ENCODE data around the gene PNPLA7. TPM values are rescaled to one million over a fixed set of nuclear protein-coding genes. Genes with fewer than 3 reads are reported as not detected.
A peak's percentile ranks its signal among the peaks of the same experiment; 100 is the strongest.

The PNPLA7 gene
- total RNA-seq, 1 experiment from 2014 or later = 1.8 TPM

DNA sequence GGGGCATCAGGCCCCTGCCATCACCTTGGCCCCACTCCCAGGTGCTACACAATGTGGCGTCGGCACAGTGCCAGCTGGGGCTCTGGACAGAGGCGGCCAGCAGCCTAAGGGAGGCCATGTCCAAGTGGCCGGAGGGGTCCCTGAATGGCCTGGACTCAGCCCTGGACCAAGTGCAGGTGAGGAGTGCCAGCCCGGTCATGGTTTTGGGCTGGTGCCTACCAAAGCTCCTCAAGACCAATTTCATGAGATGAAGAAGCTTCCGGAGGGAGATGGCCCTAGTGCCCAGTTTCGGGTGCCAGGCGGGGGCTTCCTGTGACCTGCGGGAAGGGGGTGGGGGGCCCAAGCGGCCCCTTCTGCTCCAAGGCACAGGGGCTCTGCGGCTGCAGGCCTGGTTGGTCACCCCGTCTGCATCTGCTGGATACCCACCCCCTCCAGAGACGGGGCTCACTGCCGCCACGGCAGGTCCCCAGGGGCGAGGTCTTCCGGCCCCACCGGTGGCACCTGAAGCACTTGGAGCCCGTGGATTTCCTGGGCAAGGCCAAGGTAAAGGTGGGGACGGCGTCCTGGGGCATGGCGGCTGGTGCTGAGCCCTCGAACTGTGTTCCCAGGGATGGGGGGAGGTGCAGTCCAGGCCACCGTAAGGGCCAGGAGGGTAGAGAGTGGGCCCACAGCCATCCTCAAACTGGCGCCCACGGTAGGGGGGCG lies 121.2 kb downstream of the PNPLA7 start:
- Histone ChIP-seq H3K79me2 (ENCODE audit: insufficient read depth, low read length) (no peaks in the 10 kb centered on the region), H3K9me3 (ENCODE audit: control insufficient read depth in 1 of 2, insufficient read depth in 1 of 2, low read depth in 1 of 2, low read length in 2 of 2) (no peaks in the 10 kb centered on the region), H3K9me2 (ENCODE audit: insufficient read depth) (no peaks in the 10 kb centered on the region), H3K36me3 (ENCODE audit: control insufficient read depth in 1 of 2, insufficient read depth in 2 of 2, low read length in 2 of 2) (no peaks in the 10 kb centered on the region), H3K27ac (ENCODE audit: low read depth, low read length) (no peak overlapping the region; the same call in 1 of the 2 replicates), H3K9ac (ENCODE audit: low read length) (no peak overlapping the region), H2AFZ (ENCODE audit: low read depth, low read length, poor library complexity, severe bottlenecking) (no peak overlapping the region), H3K4me1 (ENCODE audit: control insufficient read depth in 1 of 2, insufficient read depth in 2 of 2, low read length in 2 of 2) (peaks cover 29 to 42% of the 10 kb centered on the region in 2 experiments), H3K27me3 (ENCODE audit: insufficient read depth, low read length) (no peaks in the 10 kb centered on the region), H3K4me3 (replicated peaks in 1 of 2; ENCODE audit: low read depth in 1 of 2, low read length in 2 of 2) (no peak overlapping the region), H3K4me2 (ENCODE audit: low read length) (no peak overlapping the region), H4K20me1 (ENCODE audit: insufficient read depth) (no peaks in the 10 kb centered on the region)
- intact Hi-C loops (cut with micrococcal nuclease) = no loop called here
- ATAC-seq = no peak
- POLR2A ChIA-PET = no interaction called here
- DNase-seq (ENCODE audit: low read depth, low spot score) = no peak
- TF ChIP-seq POLR2AphosphoS5 (IDR thresholded peaks at IDR 0.05; ENCODE audit: low read depth, low read length) (0 out of 2 replicates have a peak, but pooled peaks have one; percentile 6), SP1 (IDR thresholded peaks at IDR 0.05; ENCODE audit: low read depth) (no peak)
- RAD21 ChIA-PET (ENCODE audit: low non-redundant PET in 1 of 2, low total read pairs in 2 of 2, uncharacterized antibody in 2 of 2, unreplicated experiment in 2 of 2) = no interaction called here
- no TSS peak for BruUV-seq (replicated peaks)
- CTCF ChIA-PET = interaction anchor here (0.6 to 0.7 kb wide), 2 partner anchors 110 to 386 kb away, joined by 3 to 7 read pairs; no protein-coding TSS in a partner anchor

DNA sequence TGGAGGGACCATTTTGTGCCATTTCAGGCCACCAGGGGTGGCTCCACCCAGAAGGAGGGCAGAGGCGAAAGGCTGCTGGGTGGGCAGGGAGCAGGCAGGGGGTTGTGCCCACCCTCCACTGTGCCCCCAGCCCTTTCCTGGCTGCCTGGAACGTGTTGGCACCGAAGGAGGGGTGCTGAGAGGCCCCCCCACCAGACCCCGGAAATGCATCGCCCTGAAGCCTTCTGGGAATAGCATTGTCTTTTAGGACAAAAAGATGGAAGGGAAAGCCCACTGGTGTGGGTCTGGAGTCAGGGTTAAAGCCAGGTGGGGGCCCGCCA lies 121.9 kb downstream of the PNPLA7 start:
- Histone ChIP-seq H3K36me3 (ENCODE audit: control insufficient read depth in 1 of 2, insufficient read depth in 2 of 2, low read length in 2 of 2) (no peaks in the 10 kb centered on the region), H2AFZ (ENCODE audit: low read depth, low read length, poor library complexity, severe bottlenecking) (no peak overlapping the region), H3K27me3 (ENCODE audit: insufficient read depth, low read length) (no peaks in the 10 kb centered on the region), H3K79me2 (ENCODE audit: insufficient read depth, low read length) (no peaks in the 10 kb centered on the region), H3K4me2 (ENCODE audit: low read length) (no peak overlapping the region), H3K9me3 (ENCODE audit: control insufficient read depth in 1 of 2, insufficient read depth in 1 of 2, low read depth in 1 of 2, low read length in 2 of 2) (no peaks in the 10 kb centered on the region), H3K9me2 (ENCODE audit: insufficient read depth) (no peaks in the 10 kb centered on the region), H3K9ac (ENCODE audit: low read length) (no peak overlapping the region), H3K4me3 (replicated peaks in 1 of 2; ENCODE audit: low read depth in 1 of 2, low read length in 2 of 2) (no peak overlapping the region), H3K27ac (ENCODE audit: low read depth, low read length) (no peak overlapping the region), H3K4me1 (ENCODE audit: control insufficient read depth in 1 of 2, insufficient read depth in 2 of 2, low read length in 2 of 2) (peaks cover 29 to 44% of the 10 kb centered on the region in 2 experiments), H4K20me1 (ENCODE audit: insufficient read depth) (no peaks in the 10 kb centered on the region)
- BruUV-seq (replicated peaks) = no TSS peak
- ChIA-PET CTCF (interaction anchor here (0.6 to 0.7 kb wide), 2 partner anchors 109 to 387 kb away, joined by 3 to 7 read pairs; no protein-coding TSS in a partner anchor), RAD21 (ENCODE audit: low non-redundant PET in 1 of 2, low total read pairs in 2 of 2, uncharacterized antibody in 2 of 2, unreplicated experiment in 2 of 2) (no interaction called here), POLR2A (no interaction called here)
- intact Hi-C loops (cut with micrococcal nuclease) = no loop called here
- no peak for ATAC-seq
- DNase-seq (ENCODE audit: low read depth, low spot score) = no peak
- no peak for TF ChIP-seq ELF1 (IDR thresholded peaks at IDR 0.05; ENCODE audit: borderline replicate concordance, low read depth)
- TF ChIP-seq, protein P1, sequence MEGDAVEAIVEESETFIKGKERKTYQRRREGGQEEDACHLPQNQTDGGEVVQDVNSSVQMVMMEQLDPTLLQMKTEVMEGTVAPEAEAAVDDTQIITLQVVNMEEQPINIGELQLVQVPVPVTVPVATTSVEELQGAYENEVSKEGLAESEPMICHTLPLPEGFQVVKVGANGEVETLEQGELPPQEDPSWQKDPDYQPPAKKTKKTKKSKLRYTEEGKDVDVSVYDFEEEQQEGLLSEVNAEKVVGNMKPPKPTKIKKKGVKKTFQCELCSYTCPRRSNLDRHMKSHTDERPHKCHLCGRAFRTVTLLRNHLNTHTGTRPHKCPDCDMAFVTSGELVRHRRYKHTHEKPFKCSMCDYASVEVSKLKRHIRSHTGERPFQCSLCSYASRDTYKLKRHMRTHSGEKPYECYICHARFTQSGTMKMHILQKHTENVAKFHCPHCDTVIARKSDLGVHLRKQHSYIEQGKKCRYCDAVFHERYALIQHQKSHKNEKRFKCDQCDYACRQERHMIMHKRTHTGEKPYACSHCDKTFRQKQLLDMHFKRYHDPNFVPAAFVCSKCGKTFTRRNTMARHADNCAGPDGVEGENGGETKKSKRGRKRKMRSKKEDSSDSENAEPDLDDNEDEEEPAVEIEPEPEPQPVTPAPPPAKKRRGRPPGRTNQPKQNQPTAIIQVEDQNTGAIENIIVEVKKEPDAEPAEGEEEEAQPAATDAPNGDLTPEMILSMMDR (IDR thresholded peaks at IDR 0.05 in 2 of 3, conservative IDR thresholded peaks at IDR 0.05 in 1 of 3; ENCODE audit: borderline replicate concordance in 1 of 3, insufficient read depth in 1 of 3, low read depth in 2 of 3, low read length in 2 of 3) = 0 out of 6 replicates have a peak, but pooled peaks of 1 of the 3 experiments have one; percentile 9
